Skeletal muscle tissue (tissue), 4 donors: ENCODE measurements around the gene ADAP1. TPM values are rescaled to one million over a fixed set of nuclear protein-coding genes. Genes with fewer than 3 reads are reported as not detected.

Experiments
- H3K27ac ChIP-seq: one replicate; pipeline ENCODE4 v1.7.0; 2013; ENCODE audit warnings: mild to moderate bottlenecking, low read depth, low read length, inconsistent platforms
- H3K27me3 ChIP-seq, 3 donors: one replicate each; pipeline ENCODE4 v1.7.0; 2013; ENCODE audit warnings: low read length in 3 of 3; ENCODE audit not compliant: control insufficient read depth in 3 of 3, insufficient read depth in 3 of 3
- H3K36me3 ChIP-seq, 3 donors: one replicate each; pipeline ENCODE4 v1.7.0; 2013; ENCODE audit warnings: low read length in 3 of 3; ENCODE audit not compliant: control insufficient read depth in 3 of 3, insufficient read depth in 3 of 3
- H3K4me1 ChIP-seq, 3 donors: one replicate each; pipeline ENCODE4 v1.7.0; 2013; ENCODE audit warnings: low read length in 3 of 3, mild to moderate bottlenecking in 3 of 3; ENCODE audit not compliant: control insufficient read depth in 3 of 3, insufficient read depth in 3 of 3
- H3K4me3 ChIP-seq, 3 donors: one replicate each; pipeline ENCODE4 v1.7.0; 2013; ENCODE audit warnings: low read length in 3 of 3
- H3K9ac ChIP-seq, 3 donors: one replicate each; pipeline ENCODE4 v1.7.0; 2013; ENCODE audit warnings: low read length in 3 of 3, mild to moderate bottlenecking in 3 of 3, moderate library complexity in 2 of 3, low read depth in 1 of 3
- H3K9me3 ChIP-seq, 3 donors: one replicate each; pipeline ENCODE4 v1.7.0; 2013; ENCODE audit warnings: low read length in 3 of 3; ENCODE audit not compliant: control insufficient read depth in 3 of 3
- total RNA-seq: library from RNA; depleted of rRNA; stranded (reverse); fragments of >200 nt; gene quantifications from one replicate; pipeline ENCODE4 v1.2.3, GENCODE V29; 2014
- donor health status: Osteomylitis.

The ADAP1 gene
- total RNA-seq, 1 donor from 2014 or later: 1.0 TPM

DNA sequence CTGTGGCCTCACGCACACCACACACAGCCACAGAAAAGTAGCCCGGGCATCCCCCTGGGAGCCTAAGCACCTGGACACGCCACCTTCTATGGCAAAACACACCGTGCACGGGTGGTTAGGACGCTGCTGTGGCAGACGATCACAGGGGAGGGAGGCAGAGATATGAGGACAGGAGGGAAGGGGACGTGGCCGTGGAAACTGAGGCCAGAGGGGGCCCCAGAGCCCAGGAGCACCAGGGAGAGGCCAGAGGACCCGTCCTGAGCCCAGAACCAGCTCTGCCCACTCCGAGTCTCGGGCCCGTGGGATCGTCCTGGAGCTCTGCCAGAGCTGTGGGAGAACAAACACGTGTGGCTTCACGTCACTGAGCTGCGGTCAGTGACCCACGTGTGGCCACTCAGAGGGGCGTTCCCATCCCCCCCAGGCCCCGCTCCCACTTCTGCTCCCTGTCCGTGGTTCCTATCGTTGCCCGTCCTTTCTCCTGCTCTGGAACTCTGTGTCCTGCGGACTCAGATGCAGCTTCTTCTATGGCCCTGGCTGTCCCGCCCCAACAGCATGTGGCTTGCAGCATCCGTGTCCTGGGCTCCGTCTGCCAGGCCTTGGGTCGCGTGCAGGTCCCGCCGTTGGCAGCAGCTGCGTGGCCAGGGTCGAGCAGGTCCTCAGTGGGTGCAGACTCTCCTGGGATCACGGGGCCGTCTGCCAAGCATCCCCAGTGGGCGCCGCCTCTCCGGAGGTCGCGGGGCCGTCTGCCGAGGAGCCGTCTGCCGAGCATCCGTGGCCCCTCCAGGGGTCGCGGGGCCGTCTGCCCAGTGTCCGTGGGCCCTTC lies 47.1 kb downstream of the ADAP1 start:
- H3K9ac ChIP-seq: no peak overlapping the region
- peaks cover 29 to 61% (median 38%) of the 10 kb centered on the region in 3 donors for H3K27me3 ChIP-seq
- H3K4me3 ChIP-seq: no peak overlapping the region
- peaks cover 0 to 20% (median 12%) of the 10 kb centered on the region in 3 donors for H3K4me1 ChIP-seq
- no peaks in the 10 kb centered on the region for H3K36me3 ChIP-seq
- no peaks in the 10 kb centered on the region for H3K9me3 ChIP-seq
- H3K27ac ChIP-seq: no peak overlapping the region

- Histone ChIP-seq H3K4me3 (no peak overlapping the region), H3K9me3 (no peaks in the 10 kb centered on the region), H3K9ac (no peak overlapping the region), H3K27ac (no peak overlapping the region), H3K36me3 (no peaks in the 10 kb centered on the region), H3K27me3 (peaks cover 29 to 61% (median 38%) of the 10 kb centered on the region in 3 donors), H3K4me1 (peaks cover 0 to 20% (median 12%) of the 10 kb centered on the region in 3 donors)
Observed at GRCh38 chr7:906776-907157, 47.7 kb downstream of the ADAP1 start.

GRCh38 chr7:904847-905246 lies 49.6 kb downstream of the ADAP1 start:
- no peak overlapping the region for H3K4me3 ChIP-seq
- no peaks in the 10 kb centered on the region for H3K9me3 ChIP-seq
- H3K27me3 ChIP-seq: peaks cover 27 to 50% (median 41%) of the 10 kb centered on the region in 3 donors
- no peak overlapping the region for H3K27ac ChIP-seq
- H3K36me3 ChIP-seq: no peaks in the 10 kb centered on the region
- H3K4me1 ChIP-seq: peaks cover 0 to 16% (median 11%) of the 10 kb centered on the region in 3 donors
- H3K9ac ChIP-seq: peak overlapping the region in 1 of 3 donors; percentile 38

DNA sequence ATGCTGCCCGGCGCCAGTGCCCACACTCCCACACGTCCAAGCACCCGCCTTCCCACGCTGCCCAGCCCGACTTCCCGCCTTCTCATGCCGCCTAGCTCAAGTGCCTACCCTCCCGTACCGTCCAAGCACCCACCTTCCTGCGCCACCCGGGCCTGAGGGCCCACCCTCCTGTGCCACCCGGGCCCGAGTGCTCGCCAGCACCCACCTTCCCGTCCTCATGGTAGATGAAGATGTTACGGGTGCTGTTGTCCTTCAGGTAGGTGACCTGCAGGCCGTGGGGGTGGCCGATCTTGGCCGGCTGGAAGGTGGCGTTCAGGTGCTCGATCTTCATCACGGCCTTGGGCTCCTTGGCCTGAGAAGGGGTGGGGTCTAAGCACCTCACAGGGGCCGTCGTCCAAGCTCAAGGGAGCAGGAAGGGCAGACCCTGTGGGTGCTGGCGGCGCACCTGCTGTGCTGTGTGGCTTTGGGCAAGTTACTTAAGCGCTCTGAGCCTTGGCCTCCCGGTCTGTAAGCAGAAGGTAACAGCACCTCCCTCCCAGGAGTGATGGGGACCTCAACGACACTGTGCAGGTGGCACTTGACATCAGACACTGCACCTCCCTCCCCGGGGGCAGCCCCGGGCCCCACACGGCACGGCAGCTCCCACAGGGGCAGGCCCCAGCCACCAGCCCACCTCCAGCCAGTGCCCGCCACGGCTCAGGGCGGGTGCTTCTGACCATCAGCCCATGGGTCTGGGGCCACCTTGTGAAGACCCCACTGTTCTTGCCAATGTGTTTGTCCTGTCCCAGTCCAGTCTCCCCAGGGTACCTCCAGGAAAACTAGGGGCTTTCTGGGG lies 50.3 kb downstream of the ADAP1 start:
- no peak overlapping the region for H3K27ac ChIP-seq
- peaks cover 0 to 10% (median 9%) of the 10 kb centered on the region in 3 donors for H3K4me1 ChIP-seq
- no peaks in the 10 kb centered on the region for H3K9me3 ChIP-seq
- no peak overlapping the region for H3K4me3 ChIP-seq
- H3K36me3 ChIP-seq: no peaks in the 10 kb centered on the region
- H3K9ac ChIP-seq: peak overlapping the region in 1 of 3 donors; percentile 38
- H3K27me3 ChIP-seq: peaks cover 27 to 44% (median 41%) of the 10 kb centered on the region in 3 donors

DNA sequence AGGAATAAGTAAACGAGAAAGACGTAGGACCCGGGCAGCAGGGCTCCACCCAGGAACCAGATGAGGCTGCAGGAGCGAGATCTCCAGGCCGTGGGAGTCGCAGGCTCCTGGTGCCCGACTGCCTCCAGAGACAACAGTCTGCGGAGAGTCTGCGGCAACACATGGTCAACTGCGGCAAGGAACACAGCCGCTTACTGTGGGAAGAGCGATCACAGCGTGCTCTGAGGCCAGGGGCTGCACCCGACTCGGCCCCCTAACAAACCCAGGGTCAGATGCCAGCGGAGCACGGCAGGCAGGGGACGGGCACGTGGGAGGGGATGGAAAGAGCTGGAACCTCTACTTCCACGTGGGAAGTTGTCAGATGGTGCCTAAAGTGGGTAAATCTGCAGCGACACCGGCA lies 51.5 kb downstream of the ADAP1 start:
- H3K27ac ChIP-seq: no peak overlapping the region
- no peaks in the 10 kb centered on the region for H3K36me3 ChIP-seq
- H3K9me3 ChIP-seq: no peaks in the 10 kb centered on the region
- H3K9ac ChIP-seq: no peak overlapping the region
- H3K4me3 ChIP-seq: no peak overlapping the region
- peaks cover 0 to 8% (median 3%) of the 10 kb centered on the region in 3 donors for H3K4me1 ChIP-seq
- H3K27me3 ChIP-seq: peaks cover 24 to 35% (median 35%) of the 10 kb centered on the region in 3 donors

DNA sequence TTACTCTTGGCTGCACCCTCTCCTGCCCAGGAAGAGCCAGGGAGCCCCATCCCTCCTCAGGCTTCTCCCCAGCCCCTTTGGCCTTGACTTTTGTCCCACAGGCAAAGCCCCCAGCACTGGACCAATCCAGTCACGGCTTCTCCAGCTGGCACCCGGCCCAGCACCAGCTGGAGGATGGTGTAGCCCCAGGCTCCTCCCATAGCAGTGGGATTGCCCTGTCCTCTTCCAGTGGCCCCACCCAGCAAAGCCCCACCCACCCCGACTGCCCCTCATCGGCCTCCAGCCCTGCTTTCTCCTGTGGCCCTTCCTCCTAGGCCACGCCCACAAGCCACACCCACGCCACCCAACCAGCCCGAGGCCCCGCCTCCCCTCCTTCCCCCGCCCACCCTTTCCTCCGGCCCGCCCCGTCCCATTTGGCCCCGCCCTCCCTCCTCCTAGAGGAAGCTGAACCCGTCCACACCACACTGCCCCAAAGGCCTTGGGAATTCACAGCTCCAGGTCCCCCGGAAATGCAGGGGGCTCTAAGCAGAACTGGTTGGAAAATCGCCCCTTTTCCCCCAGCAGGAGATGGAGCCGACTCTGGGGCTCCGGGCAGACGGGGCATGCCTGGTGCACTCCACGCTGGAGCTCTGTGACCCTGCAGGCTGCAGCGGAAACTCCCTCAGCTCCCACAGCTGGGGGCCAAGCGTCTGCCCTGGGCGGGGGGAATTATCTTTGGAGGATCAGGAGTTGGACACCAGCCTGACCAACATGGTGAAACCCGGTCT lies 52.9 kb downstream of the ADAP1 start:
- peaks cover 0 to 8% (median 0%) of the 10 kb centered on the region in 3 donors for H3K4me1 ChIP-seq
- H3K9me3 ChIP-seq: no peaks in the 10 kb centered on the region
- H3K27ac ChIP-seq: no peak overlapping the region
- H3K27me3 ChIP-seq: peaks cover 21 to 29% (median 27%) of the 10 kb centered on the region in 3 donors
- H3K36me3 ChIP-seq: peaks cover 5 to 7% (median 5%) of the 10 kb centered on the region in 3 donors
- H3K9ac ChIP-seq: no peak overlapping the region
- no peak overlapping the region for H3K4me3 ChIP-seq

GRCh38 chr7:901041-901387 lies 53.5 kb downstream of the ADAP1 start:
- Histone ChIP-seq H3K27me3 (peaks cover 21 to 29% (median 27%) of the 10 kb centered on the region in 3 donors), H3K36me3 (peaks cover 9 to 12% (median 10%) of the 10 kb centered on the region in 3 donors), H3K9ac (no peak overlapping the region), H3K9me3 (no peaks in the 10 kb centered on the region), H3K4me3 (no peak overlapping the region), H3K4me1 (peaks cover 0 to 8% (median 0%) of the 10 kb centered on the region in 3 donors), H3K27ac (no peak overlapping the region)

GRCh38 chr7:900331-901040 lies 54.0 kb downstream of the ADAP1 start:
- Histone ChIP-seq H3K36me3 (peaks cover 13 to 18% (median 14%) of the 10 kb centered on the region in 3 donors), H3K4me1 (peaks cover 0 to 8% (median 0%) of the 10 kb centered on the region in 3 donors), H3K4me3 (no peak overlapping the region), H3K27ac (no peak overlapping the region), H3K9me3 (no peaks in the 10 kb centered on the region), H3K27me3 (peaks cover 21 to 29% (median 24%) of the 10 kb centered on the region in 3 donors), H3K9ac (no peak overlapping the region)

GRCh38 chr7:899806-900205 lies 54.7 kb downstream of the ADAP1 start:
- Histone ChIP-seq H3K9ac (no peak overlapping the region), H3K27me3 (peaks cover 19 to 26% (median 21%) of the 10 kb centered on the region in 3 donors), H3K36me3 (peaks cover 20 to 24% (median 21%) of the 10 kb centered on the region in 3 donors), H3K9me3 (no peaks in the 10 kb centered on the region), H3K4me3 (no peak overlapping the region), H3K27ac (no peak overlapping the region), H3K4me1 (peaks cover 0 to 8% (median 0%) of the 10 kb centered on the region in 3 donors)
